SJSA1 (cell line): Measurements from ENCODE around the gene SDK1. TPM values are rescaled to one million over a fixed set of nuclear protein-coding genes. Genes with fewer than 3 reads are reported as not detected.

Experiments
- DNase-seq, 2 experiments: peaks; one replicate each; pipeline ENCODE4 v3.0.0-alpha.2; 2015 to 2020; ENCODE audit warnings: low spot score in 2 of 2, low read depth in 1 of 2
- H3K27ac ChIP-seq: fragments of 250-450 bp; sonication (Bioruptor Pico); 2 replicates; pipeline ENCODE4 v1.5.1; 2020; ENCODE audit warnings: mild to moderate bottlenecking, moderate library complexity
- H3K27me3 ChIP-seq: fragments of 250-450 bp; sonication (Bioruptor Pico); replicated peaks from 2 replicates; pipeline ENCODE4 v1.5.1; 2020; ENCODE audit warnings: mild to moderate bottlenecking, moderate library complexity
- H3K36me3 ChIP-seq: fragments of 250-450 bp; sonication (Bioruptor Pico); 2 replicates; pipeline ENCODE4 v1.5.1; 2020; ENCODE audit warnings: mild to moderate bottlenecking
- H3K4me1 ChIP-seq: fragments of 250-450 bp; sonication (Bioruptor Pico); replicated peaks from 2 replicates; pipeline ENCODE4 v1.6.1; 2021; ENCODE audit warnings: mild to moderate bottlenecking
- H3K4me3 ChIP-seq: fragments of 250-450 bp; sonication (Bioruptor Pico); 2 replicates; pipeline ENCODE4 v1.5.1; 2020; ENCODE audit warnings: mild to moderate bottlenecking
- H3K9me3 ChIP-seq: fragments of 250-450 bp; sonication (Bioruptor Pico); replicated peaks from 2 replicates; pipeline ENCODE4 v1.5.1; 2020; ENCODE audit warnings: mild to moderate bottlenecking
- total RNA-seq: library from RNA; depleted of rRNA; stranded (reverse); fragments of >200 nt; shearing (Covaris generic); gene quantifications from 2 replicates; pipeline ENCODE4 v1.2.3, GENCODE V29; 2014

SDK1 gene
- total RNA-seq, 1 experiment from 2014 or later = 8.7 TPM

DNA sequence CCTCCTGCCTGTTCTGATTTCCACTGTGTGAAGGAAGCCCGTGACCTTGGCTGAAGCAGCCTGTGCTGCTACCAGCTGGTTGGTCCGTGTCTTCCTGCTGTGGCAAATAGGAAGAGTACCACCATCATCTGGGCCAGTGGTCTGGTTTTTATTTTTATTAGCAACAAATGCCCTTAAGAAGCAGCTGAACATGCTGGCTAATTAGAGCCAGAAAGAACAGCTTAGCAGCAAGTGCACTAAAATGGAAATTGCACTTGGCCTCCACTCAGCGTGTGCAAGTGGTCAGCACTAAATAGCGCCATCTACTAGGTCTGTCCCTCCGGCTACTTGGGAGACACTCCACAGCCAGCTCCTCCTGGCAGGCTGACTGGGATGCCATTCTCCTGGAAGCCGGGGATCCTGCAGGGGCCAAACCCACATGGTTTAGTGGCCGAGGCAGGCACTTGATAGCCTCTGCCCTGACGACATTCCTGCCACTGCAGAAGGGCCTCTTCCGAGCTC lies 690.7 kb downstream of the SDK1 start:
- Histone ChIP-seq H3K9me3 (no peaks in the 10 kb centered on the region), H3K27ac (no peak overlapping the region), H3K36me3 (peaks cover 7% of the 10 kb centered on the region)

DNA sequence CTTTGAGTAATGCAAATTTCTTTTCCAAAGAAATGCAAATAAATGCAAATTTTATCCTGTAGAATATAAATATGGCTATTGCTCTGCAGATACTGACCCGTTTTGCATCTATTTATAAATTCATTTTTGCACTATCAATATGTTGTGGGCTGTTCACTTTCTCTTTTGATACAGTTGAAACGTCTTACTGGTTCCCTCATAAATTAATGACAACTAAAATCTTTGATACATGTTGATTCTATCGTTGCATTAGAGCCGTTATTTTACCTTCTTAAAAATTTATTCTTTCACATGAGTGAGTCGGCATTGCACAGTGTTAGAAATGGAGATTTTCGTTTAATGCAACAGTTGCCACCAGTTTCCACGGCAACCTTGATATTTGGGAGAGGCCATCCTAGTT lies 691.8 kb downstream of the SDK1 start:
- no peak overlapping the region for H3K27ac ChIP-seq
- peaks cover 7% of the 10 kb centered on the region for H3K36me3 ChIP-seq
- H3K4me1 ChIP-seq = no peaks in the 10 kb centered on the region
- H3K27me3 ChIP-seq = no peaks in the 10 kb centered on the region
- DNase-seq = no peak
- H3K4me3 ChIP-seq = no peak overlapping the region
- H3K9me3 ChIP-seq = no peaks in the 10 kb centered on the region

More for the DNA sequence above, 690.7 kb downstream of the SDK1 start:
- DNase-seq = no peak
- no peak overlapping the region for H3K4me3 ChIP-seq
- no peaks in the 10 kb centered on the region for H3K4me1 ChIP-seq
- no peaks in the 10 kb centered on the region for H3K27me3 ChIP-seq

- H3K4me1 ChIP-seq = no peaks in the 10 kb centered on the region
- no peak overlapping the region for H3K4me3 ChIP-seq
- peaks cover 4% of the 10 kb centered on the region for H3K36me3 ChIP-seq
- no peaks in the 10 kb centered on the region for H3K27me3 ChIP-seq
- no peaks in the 10 kb centered on the region for H3K9me3 ChIP-seq
- no peak overlapping the region for H3K27ac ChIP-seq
- no peak for DNase-seq
These were observed 693.7 kb downstream of the SDK1 start for GRCh38 chr7:3994764-3995163.

GRCh38 chr7:3995187-3995586 lies 694.1 kb downstream of the SDK1 start:
- Histone ChIP-seq H3K36me3 (peaks cover 4% of the 10 kb centered on the region; the same call in 1 of the 2 replicates), H3K4me3 (no peak overlapping the region), H3K27ac (no peak overlapping the region), H3K27me3 (no peaks in the 10 kb centered on the region), H3K4me1 (no peaks in the 10 kb centered on the region), H3K9me3 (no peaks in the 10 kb centered on the region)
- DNase-seq = no peak

DNA sequence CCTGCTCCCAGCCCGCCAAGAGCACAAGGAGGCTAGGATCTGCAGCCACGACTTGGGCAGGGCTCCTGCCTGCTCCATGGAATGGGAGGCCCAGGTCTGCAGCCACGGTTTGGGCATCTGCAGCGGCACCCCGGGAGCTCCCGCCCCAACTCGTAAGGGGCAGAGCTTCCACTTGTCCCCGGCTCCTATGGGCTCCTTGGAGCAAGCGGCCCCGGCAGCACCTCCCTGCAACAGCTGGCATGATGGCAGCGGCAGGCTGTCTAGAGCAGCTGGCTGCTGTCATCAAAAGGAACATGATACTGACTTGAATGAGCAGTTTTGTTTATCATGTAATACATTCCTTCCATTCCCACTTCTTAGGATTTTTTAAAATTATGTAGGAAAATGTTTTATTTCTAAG lies 697.0 kb downstream of the SDK1 start:
- no peaks in the 10 kb centered on the region for H3K4me1 ChIP-seq
- H3K9me3 ChIP-seq = no peaks in the 10 kb centered on the region
- no peaks in the 10 kb centered on the region for H3K36me3 ChIP-seq
- no peaks in the 10 kb centered on the region for H3K27me3 ChIP-seq
- no peak for DNase-seq
- no peak overlapping the region for H3K27ac ChIP-seq
- no peak overlapping the region for H3K4me3 ChIP-seq

- DNase-seq = no peak
- H3K9me3 ChIP-seq = no peaks in the 10 kb centered on the region
These were observed 699.1 kb downstream of the SDK1 start for GRCh38 chr7:4000139-4000538.

GRCh38 chr7:4000934-4001333 lies 699.9 kb downstream of the SDK1 start:
- Histone ChIP-seq H3K27ac (no peak overlapping the region), H3K4me3 (no peak overlapping the region), H3K4me1 (no peaks in the 10 kb centered on the region), H3K9me3 (no peaks in the 10 kb centered on the region), H3K36me3 (peaks cover 6% of the 10 kb centered on the region; the same call in 1 of the 2 replicates), H3K27me3 (no peaks in the 10 kb centered on the region)
- DNase-seq = no peak

More at GRCh38 chr7:4000139-4000538, 699.1 kb downstream of the SDK1 start:
- peaks cover 6% of the 10 kb centered on the region; the same call in 1 of the 2 replicates for H3K36me3 ChIP-seq
- no peaks in the 10 kb centered on the region for H3K27me3 ChIP-seq
- no peaks in the 10 kb centered on the region for H3K4me1 ChIP-seq
- H3K27ac ChIP-seq = no peak overlapping the region
- H3K4me3 ChIP-seq = no peak overlapping the region

- no peak for DNase-seq
- Histone ChIP-seq H3K4me1 (no peaks in the 10 kb centered on the region), H3K9me3 (no peaks in the 10 kb centered on the region), H3K36me3 (peaks cover 6% of the 10 kb centered on the region; the same call in 1 of the 2 replicates), H3K27me3 (no peaks in the 10 kb centered on the region), H3K4me3 (no peak overlapping the region), H3K27ac (no peak overlapping the region)
These were observed 700.7 kb downstream of the SDK1 start for GRCh38 chr7:4001742-4002141.

DNA sequence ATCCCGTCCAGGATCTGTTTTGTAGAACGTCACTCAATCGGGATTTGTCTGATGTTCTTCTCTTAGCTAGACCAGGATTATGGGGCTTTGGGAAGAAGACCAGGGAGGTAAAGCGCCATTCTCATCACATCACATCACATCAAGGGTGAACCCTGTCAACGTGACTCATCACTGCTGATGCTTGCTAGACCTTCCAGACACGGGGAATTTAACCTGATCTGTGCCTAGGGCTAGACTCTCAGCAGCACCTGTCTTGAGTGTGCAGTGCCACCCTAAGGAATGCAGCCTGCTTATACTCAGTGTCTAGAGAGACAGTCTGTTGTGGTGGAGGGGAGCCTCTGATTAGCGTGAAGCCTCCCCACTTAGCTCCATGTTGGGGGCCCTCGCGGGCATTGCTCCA lies 702.5 kb downstream of the SDK1 start:
- H3K9me3 ChIP-seq = no peaks in the 10 kb centered on the region
- H3K27me3 ChIP-seq = no peaks in the 10 kb centered on the region
- no peak overlapping the region for H3K27ac ChIP-seq
- peaks cover 6% of the 10 kb centered on the region; the same call in 1 of the 2 replicates for H3K36me3 ChIP-seq
- no peak for DNase-seq
- no peak overlapping the region for H3K4me3 ChIP-seq
- no peaks in the 10 kb centered on the region for H3K4me1 ChIP-seq

DNA sequence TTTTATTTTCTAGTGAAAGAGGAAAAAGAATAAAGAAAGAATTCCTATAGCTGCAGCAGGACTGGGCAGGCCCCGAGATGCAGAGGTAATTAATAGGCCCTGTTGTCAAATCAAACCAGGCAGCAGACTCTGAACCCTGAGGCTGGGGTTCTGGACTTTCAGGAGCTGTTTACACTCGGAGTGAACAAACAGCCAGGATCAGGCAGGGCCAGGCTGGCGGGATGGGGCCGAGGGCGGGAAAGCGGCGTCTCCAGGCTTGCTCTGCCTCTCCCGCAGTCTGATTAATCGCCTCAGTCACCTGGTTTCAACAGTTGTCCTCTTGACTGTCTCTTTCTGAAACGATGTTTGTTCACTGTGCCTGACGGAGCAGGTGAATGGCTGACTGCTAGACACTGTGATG lies 705.6 kb downstream of the SDK1 start:
- H3K27ac ChIP-seq = no peak overlapping the region
- no peaks in the 10 kb centered on the region for H3K4me1 ChIP-seq
- H3K27me3 ChIP-seq = no peaks in the 10 kb centered on the region
- H3K4me3 ChIP-seq = no peak overlapping the region
- no peaks in the 10 kb centered on the region for H3K9me3 ChIP-seq
- H3K36me3 ChIP-seq = peaks cover 12% of the 10 kb centered on the region
- no peak for DNase-seq

DNA sequence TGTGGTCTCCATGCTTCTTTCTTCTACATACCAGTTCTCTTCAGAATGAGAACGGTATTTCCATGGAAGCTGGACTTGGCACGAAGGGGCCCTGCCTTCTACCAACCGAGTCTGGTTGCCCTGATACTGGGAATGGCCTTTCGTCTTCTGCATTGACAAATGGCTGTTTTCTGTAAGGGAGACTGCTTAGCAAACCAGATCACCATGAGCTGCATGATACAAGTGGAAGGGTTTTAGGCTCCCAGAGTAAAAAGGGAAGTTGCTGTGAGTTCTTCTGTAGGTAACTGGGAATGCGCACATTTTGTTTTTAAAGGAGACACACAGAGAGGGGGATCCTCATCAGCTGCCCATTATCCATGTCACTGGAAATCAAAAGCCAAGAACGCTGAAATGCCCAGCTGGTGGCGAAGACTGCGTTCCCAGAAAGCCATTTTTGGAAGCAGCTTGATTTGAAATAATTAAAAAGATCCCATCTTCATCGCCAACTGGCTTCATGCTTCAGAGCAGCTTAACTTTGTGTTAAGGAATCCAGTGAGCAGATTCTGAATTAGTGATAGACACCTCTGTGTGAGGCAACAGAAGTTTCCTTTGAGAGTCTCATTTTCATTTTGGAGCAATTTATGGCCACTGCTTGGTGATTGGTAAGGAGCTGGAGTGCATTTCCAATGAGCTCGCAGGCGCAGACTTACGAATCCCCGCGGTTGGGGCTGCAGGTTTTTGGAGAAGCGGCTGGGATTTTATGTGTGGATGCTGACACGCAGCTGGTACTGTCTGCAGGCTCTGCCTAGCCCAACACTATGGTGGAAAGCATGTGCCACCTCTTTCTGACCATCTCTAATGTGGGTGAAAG lies 708.4 kb downstream of the SDK1 start:
- H3K27ac ChIP-seq = no peak overlapping the region
- no peaks in the 10 kb centered on the region for H3K9me3 ChIP-seq
- DNase-seq = no peak
- H3K27me3 ChIP-seq = no peaks in the 10 kb centered on the region
- H3K4me3 ChIP-seq = no peak overlapping the region
- peaks cover 9% of the 10 kb centered on the region for H3K36me3 ChIP-seq
- no peaks in the 10 kb centered on the region for H3K4me1 ChIP-seq

GRCh38 chr7:4010061-4010605 lies 709.1 kb downstream of the SDK1 start:
- Histone ChIP-seq H3K27ac (no peak overlapping the region), H3K4me1 (no peaks in the 10 kb centered on the region), H3K36me3 (peaks cover 9% of the 10 kb centered on the region), H3K4me3 (no peak overlapping the region), H3K27me3 (no peaks in the 10 kb centered on the region), H3K9me3 (no peaks in the 10 kb centered on the region)
- DNase-seq = peak in 1 of 2 experiments; percentile 17

DNA sequence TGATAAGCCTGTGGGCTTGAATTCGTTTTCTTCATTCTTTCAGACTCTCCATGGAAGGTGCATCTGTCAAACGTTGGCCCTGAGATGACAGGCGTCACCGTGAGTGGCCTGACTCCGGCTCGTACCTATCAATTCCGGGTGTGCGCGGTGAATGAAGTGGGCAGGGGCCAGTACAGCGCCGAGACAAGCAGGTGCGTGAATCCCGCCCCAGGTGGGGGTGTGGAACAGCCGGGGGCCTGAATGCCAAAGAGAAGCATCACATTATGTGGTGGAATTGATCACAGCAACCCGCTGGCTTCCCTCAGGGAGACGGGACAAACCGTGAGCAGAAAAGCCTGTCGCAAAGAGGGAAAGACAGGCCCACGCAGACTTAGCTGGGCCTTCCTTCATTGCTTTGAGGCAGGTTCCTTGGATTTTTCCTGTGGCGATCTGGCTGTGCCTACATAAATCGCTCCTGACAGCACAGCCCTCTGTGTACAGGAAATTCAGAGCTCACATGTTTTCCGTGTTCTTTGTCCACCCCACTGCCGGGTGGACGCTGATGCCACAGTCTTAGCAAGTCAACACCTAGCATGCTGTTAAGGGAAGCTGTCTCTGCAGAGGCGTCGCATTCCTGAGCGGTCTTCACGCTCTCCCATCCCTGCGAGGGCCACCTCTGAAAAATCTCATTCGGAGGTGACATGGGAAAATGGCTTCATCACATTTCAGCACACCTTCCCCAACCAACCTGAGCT lies 710.0 kb downstream of the SDK1 start:
- DNase-seq = peak in 1 of 2 experiments; percentile 27

DNA sequence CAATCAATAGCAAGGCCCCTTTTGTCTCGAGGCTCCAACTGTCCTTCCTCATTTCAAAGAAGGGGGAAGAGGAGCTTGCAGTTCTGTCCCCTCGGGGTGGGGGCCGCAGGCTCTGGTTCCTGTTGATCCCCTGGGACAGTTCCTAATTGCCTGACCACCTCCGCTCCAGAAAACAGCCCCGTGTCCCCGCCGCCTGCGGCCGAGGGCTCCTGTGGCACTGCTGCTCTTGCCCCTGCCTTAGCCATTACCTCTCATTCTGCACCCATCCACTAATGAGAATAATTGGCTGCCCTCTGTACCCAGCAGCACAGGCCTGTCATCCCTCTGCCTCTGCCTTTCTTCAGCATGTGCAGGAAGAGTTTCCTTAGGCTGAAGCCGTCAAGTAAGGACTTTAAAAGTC lies 712.7 kb downstream of the SDK1 start:
- Histone ChIP-seq H3K27me3 (no peaks in the 10 kb centered on the region), H3K9me3 (peaks cover 12% of the 10 kb centered on the region), H3K4me1 (no peaks in the 10 kb centered on the region), H3K4me3 (no peak overlapping the region), H3K36me3 (peaks cover 35% of the 10 kb centered on the region), H3K27ac (no peak overlapping the region)
- DNase-seq = no peak

More for the DNA sequence above, 710.0 kb downstream of the SDK1 start:
- Histone ChIP-seq H3K27me3 (no peaks in the 10 kb centered on the region), H3K27ac (no peak overlapping the region), H3K4me1 (no peaks in the 10 kb centered on the region), H3K36me3 (peaks cover 12% of the 10 kb centered on the region), H3K4me3 (no peak overlapping the region), H3K9me3 (no peaks in the 10 kb centered on the region)
